ENCODE measurements around the gene PRIM2.
"Not testable (repeated sequence)": the region's sequence is repeated elsewhere in the genome, so short reads cannot be mapped to it uniquely, and the experiment has no call there.

PRIM2 gene

GRCh38 chr6:57317060-57317943, at the start of gene PRIM2:
TSS of gene PRIM2 (plus strand) at chr6:57317630. CDS start at chr6:57318446, 816 bp downstream.
- DNase-seq: peak; percentile 71

GRCh38 chr6:57268294-57268640, 49.2 kb upstream of the PRIM2 start:
- DNase-seq: no peak

- DNase-seq: not testable (repeated sequence)
Measured at GRCh38 chr6:57274113-57274824, 43.2 kb upstream of the PRIM2 start.

- DNase-seq: no peak
Measured at GRCh38 chr6:57275384-57275783, 42.0 kb upstream of the PRIM2 start.

- no peak for DNase-seq
Measured at GRCh38 chr6:57276946-57277345, 40.5 kb upstream of the PRIM2 start.

- no peak for DNase-seq
Measured at GRCh38 chr6:57278570-57278969, 38.9 kb upstream of the PRIM2 start.

GRCh38 chr6:57279013-57279412, 38.4 kb upstream of the PRIM2 start:
- DNase-seq: no peak

GRCh38 chr6:57283106-57283505, 34.3 kb upstream of the PRIM2 start:
- DNase-seq: no peak

GRCh38 chr6:57283911-57284455, 33.4 kb upstream of the PRIM2 start:
- DNase-seq: no peak

GRCh38 chr6:57288136-57288535, 29.3 kb upstream of the PRIM2 start:
- not testable (repeated sequence) for DNase-seq

- not testable (repeated sequence) for DNase-seq
Measured at GRCh38 chr6:57293472-57293871, 24.0 kb upstream of the PRIM2 start.

GRCh38 chr6:57294862-57295445, 22.5 kb upstream of the PRIM2 start:
- no peak for DNase-seq

GRCh38 chr6:57297505-57297904, 19.9 kb upstream of the PRIM2 start:
- DNase-seq: no peak

GRCh38 chr6:57298741-57299140, 18.7 kb upstream of the PRIM2 start:
- no peak for DNase-seq

GRCh38 chr6:57301757-57302156, 15.7 kb upstream of the PRIM2 start:
- no peak for DNase-seq

GRCh38 chr6:57302477-57302876, 15.0 kb upstream of the PRIM2 start:
- peak; percentile 24 for DNase-seq

- DNase-seq: no peak
Measured at GRCh38 chr6:57303931-57304681, 13.3 kb upstream of the PRIM2 start.

- no peak for DNase-seq
Measured at GRCh38 chr6:57305107-57305506, 12.3 kb upstream of the PRIM2 start.

- DNase-seq: no peak
Measured at GRCh38 chr6:57305761-57306160, 11.7 kb upstream of the PRIM2 start.

- DNase-seq: no peak
Measured at GRCh38 chr6:57306273-57306672, 11.2 kb upstream of the PRIM2 start.

GRCh38 chr6:57307850-57308249, 9.6 kb upstream of the PRIM2 start:
- no peak for DNase-seq

GRCh38 chr6:57308755-57309154, 8.7 kb upstream of the PRIM2 start:
- DNase-seq: not testable (repeated sequence)
